Liver (tissue), 9 donors: Measurements from ENCODE around the gene KCNA2. TPM values are rescaled to one million over a fixed set of nuclear protein-coding genes. Genes with fewer than 3 reads are reported as not detected.

Experiments
- DNase-seq: peaks from one replicate; pipeline ENCODE4 v3.0.0-alpha.2; 2017; ENCODE audit warnings: low spot score
- H3K27ac ChIP-seq, 2 donors: one replicate each; pipeline ENCODE4 v1.7.0; 2013; ENCODE audit warnings: inconsistent platforms in 2 of 2, low read length in 2 of 2, control low read depth in 1 of 2, low read depth in 1 of 2, mild to moderate bottlenecking in 1 of 2
- H3K27me3 ChIP-seq, 4 donors: one replicate each; pipeline versions ENCODE4 v1.6.1 to v1.7.0; 2013; ENCODE audit warnings: low read length in 3 of 4, inconsistent platforms in 1 of 4, mild to moderate bottlenecking in 1 of 4, moderate library complexity in 1 of 4; ENCODE audit not compliant: control insufficient read depth in 4 of 4, insufficient read depth in 4 of 4
- H3K36me3 ChIP-seq, 4 donors: one replicate each; pipeline versions ENCODE4 v1.6.1 to v1.7.0; 2013; ENCODE audit warnings: low read length in 3 of 4, mild to moderate bottlenecking in 3 of 4, low read depth in 1 of 4, moderate library complexity in 1 of 4; ENCODE audit not compliant: control insufficient read depth in 4 of 4, insufficient read depth in 3 of 4
- H3K4me1 ChIP-seq, 4 donors: one replicate each; pipeline versions ENCODE4 v1.6.1 to v1.7.0; 2013; ENCODE audit warnings: low read length in 3 of 4, mild to moderate bottlenecking in 3 of 4, moderate library complexity in 1 of 4; ENCODE audit not compliant: control insufficient read depth in 4 of 4, insufficient read depth in 4 of 4
- H3K4me3 ChIP-seq, 3 donors: one replicate each; pipeline versions ENCODE4 v1.6.1 to v1.7.0; 2013; ENCODE audit warnings: low read length in 3 of 3, control low read depth in 1 of 3, low read depth in 1 of 3, mild to moderate bottlenecking in 1 of 3
- H3K9ac ChIP-seq, 2 donors: one replicate each; pipeline ENCODE4 v1.7.0; 2013; ENCODE audit warnings: low read length in 2 of 2, mild to moderate bottlenecking in 2 of 2, moderate library complexity in 2 of 2, control low read depth in 1 of 2, low read depth in 1 of 2
- H3K9me3 ChIP-seq, 4 donors: one replicate each; pipeline versions ENCODE4 v1.6.1 to v1.7.0; 2013; ENCODE audit warnings: low read length in 3 of 4; ENCODE audit not compliant: control insufficient read depth in 4 of 4
- ATF3 ChIP-seq: IDR thresholded peaks from 2 replicates; pipeline ENCODE4 v1.6.1; 2016; ENCODE audit warnings: antibody characterized with exemption
- CTCF ChIP-seq: fragments of 150-350 bp; IDR thresholded peaks from 2 replicates; pipeline ENCODE4 v1.5.1; 2017; ENCODE audit warnings: improper control_type of control experiment, low read depth, low read length; ENCODE audit not compliant: missing input control
- EGR1 ChIP-seq, 2 donors: IDR thresholded peaks; 2 replicates each; pipeline ENCODE4 v1.6.1; 2016 to 2018; ENCODE audit warnings: antibody characterized with exemption in 2 of 2, low read depth in 2 of 2
- FOXA1 ChIP-seq: IDR thresholded peaks from 2 replicates; pipeline ENCODE4 v1.6.1; 2016; ENCODE audit warnings: antibody characterized with exemption
- FOXA2 ChIP-seq: IDR thresholded peaks from 2 replicates; pipeline ENCODE4 v1.6.1; 2016; ENCODE audit warnings: antibody characterized with exemption
- GABPA ChIP-seq, 2 donors: IDR thresholded peaks in 1 of 2; conservative IDR thresholded peaks in 1 of 2; 2 replicates each; pipeline ENCODE4 v1.6.1; 2016; ENCODE audit warnings: antibody characterized with exemption in 2 of 2, mild to moderate bottlenecking in 1 of 2, moderate library complexity in 1 of 2
- HNF4A ChIP-seq, 2 donors: conservative IDR thresholded peaks; 2 replicates each; pipeline ENCODE4 v1.6.1; 2016; ENCODE audit warnings: antibody characterized with exemption in 2 of 2, mild to moderate bottlenecking in 2 of 2
- HNF4G ChIP-seq: IDR thresholded peaks from 2 replicates; pipeline ENCODE4 v1.6.1; 2016; ENCODE audit warnings: antibody characterized with exemption
- JUND ChIP-seq, 2 donors: IDR thresholded peaks; 2 replicates each; pipeline ENCODE4 v1.6.1; 2016; ENCODE audit warnings: antibody characterized with exemption in 2 of 2
- MAX ChIP-seq: IDR thresholded peaks from 2 replicates; pipeline ENCODE4 v1.6.1; 2016; ENCODE audit warnings: antibody characterized with exemption
- NR2F2 ChIP-seq: IDR thresholded peaks from 2 replicates; pipeline ENCODE4 v1.6.1; 2016; ENCODE audit warnings: antibody characterized with exemption
- RAD21 ChIP-seq, 2 donors: IDR thresholded peaks; 2 replicates each; pipeline ENCODE4 v1.6.1; 2016; ENCODE audit warnings: antibody characterized with exemption in 2 of 2, mild to moderate bottlenecking in 2 of 2
- REST ChIP-seq: IDR thresholded peaks from 2 replicates; pipeline ENCODE4 v1.6.1; 2016; ENCODE audit warnings: antibody characterized with exemption, mild to moderate bottlenecking
- RXRA ChIP-seq, 2 donors: IDR thresholded peaks; 2 replicates each; pipeline ENCODE4 v1.6.1; 2017 to 2018; ENCODE audit warnings: antibody characterized with exemption in 2 of 2, mild to moderate bottlenecking in 1 of 2
- SP1 ChIP-seq: IDR thresholded peaks from 2 replicates; pipeline ENCODE4 v1.6.1; 2018; ENCODE audit warnings: antibody characterized with exemption, mild to moderate bottlenecking
- TAF1 ChIP-seq: conservative IDR thresholded peaks from 2 replicates; pipeline ENCODE4 v1.6.1; 2016; ENCODE audit warnings: antibody characterized with exemption, mild to moderate bottlenecking
- YY1 ChIP-seq: IDR thresholded peaks from 2 replicates; pipeline ENCODE4 v1.6.1; 2016; ENCODE audit warnings: antibody characterized with exemption, mild to moderate bottlenecking
- ZBTB33 ChIP-seq: IDR thresholded peaks from 2 replicates; pipeline ENCODE4 v1.6.1; 2016; ENCODE audit warnings: antibody characterized with exemption
- WGBS: extraction: QIAGEN DNeasy Blood & Tissue Kit; methylation state at CpG from one replicate; pipeline ENCODE4 v1.1.7; 2013; 5-methylcytosine and 5-hydroxymethylcytosine counted together
- polyA plus RNA-seq, 2 donors: library from polyadenylated mRNA; stranded (reverse) in 1 of 2; unstranded in 1 of 2; fragments of 200-250 nt in 1 of 2; fragments of >200 nt in 1 of 2; fragmentation: Nextera tagmentation in 1 of 2; extraction: Ambion mirVana in 1 of 2; gene quantifications; one replicate each; pipeline versions ENCODE4 v1.2.1 to v1.2.3, GENCODE V29; 2013 to 2015
- total RNA-seq, 2 donors: library from RNA; depleted of rRNA; stranded (reverse); fragments of >200 nt; gene quantifications; one replicate each; pipeline ENCODE4 v1.2.3, GENCODE V29; 2014
- donor health status: healthy.
- donor health status: healthy.
- donor health status: healthy.
- donor health status: healthy.
- donor health status: healthy.

Gene KCNA2
- total and polyA plus RNA-seq, 4 donors, result 0.02 to 0.08 TPM; not detected in 2

GRCh38 chr1:110572751-110573150 is 33.4 kb downstream of the KCNA2 start:
- H3K36me3 ChIP-seq, result no peaks in the 10 kb centered on the region
- no peak for TF ChIP-seq HNF4G
- TF ChIP-seq FOXA1, result no peak
- no peak for TF ChIP-seq SP1
- no peak for TF ChIP-seq TAF1
- TF ChIP-seq MAX, result no peak

GRCh38 chr1:110570901-110571300 is 35.3 kb downstream of the KCNA2 start:
- H3K4me3 ChIP-seq, result no peak overlapping the region
- H3K36me3 ChIP-seq, result no peaks in the 10 kb centered on the region
- TF ChIP-seq GABPA (IDR thresholded peaks at IDR 0.05 in 1 of 2, conservative IDR thresholded peaks at IDR 0.05 in 1 of 2) (no peak), CTCF (no peak), FOXA2 (no peak), RXRA (IDR thresholded peaks at IDR 0.05) (no peak), HNF4G (no peak), JUND (IDR thresholded peaks at IDR 0.05) (no peak), YY1 (no peak), HNF4A (conservative IDR thresholded peaks at IDR 0.05) (no peak), RAD21 (IDR thresholded peaks at IDR 0.05) (no peak), ATF3 (no peak), FOXA1 (no peak), REST (no peak), NR2F2 (no peak), TAF1 (no peak), EGR1 (IDR thresholded peaks at IDR 0.05; ENCODE audit: low read depth in 2 of 2) (no peak), ZBTB33 (no peak), SP1 (no peak)
- no peaks in the 10 kb centered on the region for H3K4me1 ChIP-seq
- H3K27ac ChIP-seq, result no peak overlapping the region
- DNase-seq, result no peak
- peaks cover 0 to 5% (median 3%) of the 10 kb centered on the region in 4 donors for H3K27me3 ChIP-seq
- 68% methylated on average over 4 of the region's 4 CpGs for WGBS
- no peak overlapping the region for H3K9ac ChIP-seq
- H3K9me3 ChIP-seq, result no peaks in the 10 kb centered on the region

More at GRCh38 chr1:110572751-110573150, 33.4 kb downstream of the KCNA2 start:
- WGBS, result 93% methylated on average over 3 of the region's 3 CpGs
- no peak overlapping the region for H3K27ac ChIP-seq
- H3K9ac ChIP-seq, result no peak overlapping the region
- H3K4me3 ChIP-seq, result no peak overlapping the region
- no peak for DNase-seq
- no peaks in the 10 kb centered on the region for H3K9me3 ChIP-seq
- no peaks in the 10 kb centered on the region for H3K4me1 ChIP-seq
- H3K27me3 ChIP-seq, result peaks cover 0 to 5% (median 2%) of the 10 kb centered on the region in 4 donors
